Cardiac fibroblast (primary cell): ENCODE data around the gene PCDHA1.
"Not testable (repeated sequence)": the region's sequence is repeated elsewhere in the genome, so short reads cannot be mapped to it uniquely, and the experiment has no call there.

Experiments used
- DNase-seq, 2 donors: peaks; one replicate each; pipeline versions ENCODE4 v3.0.0 to v3.0.0-alpha.2; 2010; ENCODE audit warnings: low read depth in 2 of 2
- H3K4me3 ChIP-seq, 2 donors: replicated peaks in 1 of 2; 1 replicate in 1 of 2; 2 replicates in 1 of 2; pipeline ENCODE4 v1.5.1; 2011; ENCODE audit warnings: low read depth in 2 of 2, low read length in 2 of 2, mild to moderate bottlenecking in 2 of 2, moderate library complexity in 1 of 2
- TF ChIP-seq, protein P1 (sequence below): IDR thresholded peaks from one replicate; pipeline ENCODE4 v1.5.1; 2011; ENCODE audit warnings: low read depth, mild to moderate bottlenecking, low read length, inconsistent platforms

Gene PCDHA1

DNA sequence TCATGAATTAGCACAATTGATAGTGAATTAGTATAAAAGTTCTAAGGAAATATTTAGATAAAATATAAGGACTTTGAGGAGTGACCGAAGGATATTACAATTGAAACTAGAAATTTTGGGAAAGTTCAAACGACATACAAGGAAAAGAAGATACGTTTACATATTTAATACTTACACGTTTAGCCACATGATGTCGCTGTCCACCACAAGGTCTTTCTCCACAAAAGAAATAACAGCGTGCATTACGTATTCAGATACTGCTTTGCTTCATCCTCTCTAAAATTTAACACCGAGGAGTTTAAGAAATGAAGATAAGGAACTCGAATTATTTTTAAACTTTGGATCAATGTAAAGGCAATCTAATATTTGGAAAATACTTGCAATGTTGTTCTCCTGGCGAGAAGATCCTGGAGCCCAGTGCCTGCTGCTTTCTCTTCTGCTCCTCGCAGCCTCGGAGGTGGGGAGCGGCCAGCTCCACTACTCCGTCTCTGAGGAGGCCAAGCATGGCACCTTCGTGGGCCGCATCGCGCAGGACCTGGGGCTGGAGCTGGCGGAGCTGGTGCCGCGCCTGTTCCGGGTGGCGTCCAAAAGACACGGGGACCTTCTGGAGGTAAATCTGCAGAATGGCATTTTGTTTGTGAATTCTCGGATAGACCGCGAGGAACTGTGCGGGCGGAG is 15.0 kb downstream of the PCDHA1 start, which contains the start of gene PCDHA3:
TSS of gene PCDHA3 (plus strand) at position 242 of the 678 bp plus-strand sequence.
- TF ChIP-seq, protein P1, sequence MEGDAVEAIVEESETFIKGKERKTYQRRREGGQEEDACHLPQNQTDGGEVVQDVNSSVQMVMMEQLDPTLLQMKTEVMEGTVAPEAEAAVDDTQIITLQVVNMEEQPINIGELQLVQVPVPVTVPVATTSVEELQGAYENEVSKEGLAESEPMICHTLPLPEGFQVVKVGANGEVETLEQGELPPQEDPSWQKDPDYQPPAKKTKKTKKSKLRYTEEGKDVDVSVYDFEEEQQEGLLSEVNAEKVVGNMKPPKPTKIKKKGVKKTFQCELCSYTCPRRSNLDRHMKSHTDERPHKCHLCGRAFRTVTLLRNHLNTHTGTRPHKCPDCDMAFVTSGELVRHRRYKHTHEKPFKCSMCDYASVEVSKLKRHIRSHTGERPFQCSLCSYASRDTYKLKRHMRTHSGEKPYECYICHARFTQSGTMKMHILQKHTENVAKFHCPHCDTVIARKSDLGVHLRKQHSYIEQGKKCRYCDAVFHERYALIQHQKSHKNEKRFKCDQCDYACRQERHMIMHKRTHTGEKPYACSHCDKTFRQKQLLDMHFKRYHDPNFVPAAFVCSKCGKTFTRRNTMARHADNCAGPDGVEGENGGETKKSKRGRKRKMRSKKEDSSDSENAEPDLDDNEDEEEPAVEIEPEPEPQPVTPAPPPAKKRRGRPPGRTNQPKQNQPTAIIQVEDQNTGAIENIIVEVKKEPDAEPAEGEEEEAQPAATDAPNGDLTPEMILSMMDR = peak; percentile 13
- peak; percentile 14 to 39 for DNase-seq
- H3K4me3 ChIP-seq = no peak within 1 kb of the TSS

- TF ChIP-seq, protein P1 = no peak
- DNase-seq = peak in 1 of 2 donors; percentile 9
- no peak overlapping the region for H3K4me3 ChIP-seq
Observed at GRCh38 chr5:140801494-140801841, 15.5 kb downstream of the PCDHA1 start.

- not testable (repeated sequence) for DNase-seq
Observed at GRCh38 chr5:140802381-140802780, 16.4 kb downstream of the PCDHA1 start.

DNA sequence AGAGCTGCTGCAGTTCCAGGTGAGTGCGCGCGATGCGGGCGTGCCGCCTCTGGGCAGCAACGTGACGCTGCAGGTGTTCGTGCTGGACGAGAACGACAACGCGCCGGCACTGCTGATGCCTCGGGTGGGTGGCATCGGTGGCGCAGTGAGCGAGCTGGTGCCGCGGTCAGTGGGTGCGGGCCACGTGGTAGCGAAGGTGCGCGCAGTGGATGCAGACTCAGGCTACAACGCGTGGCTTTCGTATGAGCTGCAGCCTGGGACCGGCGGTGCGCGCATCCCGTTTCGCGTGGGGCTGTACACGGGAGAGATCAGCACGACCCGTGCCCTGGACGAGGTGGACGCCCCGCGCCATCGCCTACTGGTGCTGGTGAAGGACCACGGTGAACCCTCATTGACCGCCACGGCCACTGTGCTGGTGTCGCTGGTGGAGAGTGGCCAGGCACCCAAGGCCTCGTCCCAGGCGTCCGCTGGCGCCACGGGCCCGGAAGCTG is 16.9 kb downstream of the PCDHA1 start:
- DNase-seq = no peak
- H3K4me3 ChIP-seq = no peak overlapping the region
- TF ChIP-seq, protein P1 = no peak

More at GRCh38 chr5:140802381-140802780, 16.4 kb downstream of the PCDHA1 start:
- not testable (repeated sequence) for H3K4me3 ChIP-seq

- H3K4me3 ChIP-seq = peak within 1 kb of the TSS in 1 of 2 donors; percentile 30
- TF ChIP-seq, protein P1 = peak; percentile 37
- peak; percentile 6 to 25 for DNase-seq
Observed at GRCh38 chr5:140806834-140807775, 21.2 kb downstream of the PCDHA1 start, which contains the start of gene PCDHA4. TSS of gene PCDHA4 (plus strand) at chr5:140807068.

DNA sequence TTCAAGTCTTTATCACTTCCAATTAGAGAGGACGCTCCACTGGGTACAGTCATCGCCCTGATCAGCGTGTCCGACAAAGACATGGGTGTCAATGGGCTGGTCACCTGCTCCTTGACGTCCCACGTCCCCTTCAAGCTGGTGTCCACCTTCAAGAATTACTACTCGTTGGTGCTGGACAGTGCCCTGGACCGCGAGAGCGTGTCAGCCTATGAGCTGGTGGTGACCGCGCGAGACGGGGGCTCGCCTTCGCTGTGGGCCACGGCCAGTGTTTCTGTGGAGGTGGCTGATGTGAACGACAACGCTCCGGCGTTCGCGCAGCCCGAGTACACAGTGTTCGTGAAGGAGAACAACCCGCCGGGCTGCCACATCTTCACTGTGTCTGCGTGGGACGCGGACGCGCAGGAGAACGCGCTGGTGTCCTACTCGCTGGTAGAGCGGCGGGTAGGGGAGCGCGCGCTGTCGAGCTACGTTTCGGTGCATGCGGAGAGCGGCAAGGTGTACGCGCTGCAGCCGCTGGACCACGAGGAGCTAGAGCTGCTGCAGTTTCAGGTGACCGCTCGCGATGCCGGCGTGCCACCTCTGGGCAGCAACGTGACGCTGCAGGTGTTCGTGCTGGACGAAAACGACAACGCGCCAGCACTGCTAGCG is 22.4 kb downstream of the PCDHA1 start:
- not testable (repeated sequence) for DNase-seq, H3K4me3 ChIP-seq

GRCh38 chr5:140808889-140809291 is 22.9 kb downstream of the PCDHA1 start:
- H3K4me3 ChIP-seq = no peak overlapping the region
- TF ChIP-seq, protein P1 = no peak
- DNase-seq = no peak
